ENCODE results near the gene TNFSF15. TPM values are rescaled to one million over a fixed set of nuclear protein-coding genes. Genes with fewer than 3 reads are reported as not detected.

TNFSF15 gene
- total RNA-seq, 1 experiment from 2014 or later: not detected

GRCh38 chr9:114784721-114785279, 21.0 kb downstream of the TNFSF15 start:
- DNase-seq: no peak
- H3K56ac ChIP-seq (ENCODE audit: insufficient read length, low read depth, low read length): no peak overlapping the region
- H3K27ac ChIP-seq (ENCODE audit: insufficient read length, low read depth, low read length): no peak overlapping the region
- H2BK120ac ChIP-seq (ENCODE audit: low read depth, low read length, poor library complexity, severe bottlenecking): no peak overlapping the region
- H3K27me3 ChIP-seq (ENCODE audit: insufficient read depth, low read length): no peaks in the 10 kb centered on the region
- no peak overlapping the region for H4K5ac ChIP-seq (ENCODE audit: insufficient read length, low read depth, low read length)
- no CpG with 5 or more reads among the region's 6 CpGs for WGBS (ENCODE audit: extremely low coverage, insufficient read length, low lambda C conversion rate)
- Mint-ChIP-seq H3K4me1 (no peaks in the 10 kb centered on the region), H3K9me3 (no peaks in the 10 kb centered on the region), H3K4me3 (no peak overlapping the region), H3K36me3 (ENCODE audit: insufficient read depth in 1 of 3, low read depth in 3 of 3) (no peaks in the 10 kb centered on the region), H3K27me3 (ENCODE audit: low read depth) (peaks cover 25% of the 10 kb centered on the region), H3K27ac (no peak overlapping the region)
- H3K4ac ChIP-seq (ENCODE audit: low read depth, low read length): no peak overlapping the region
- H4K20me1 ChIP-seq (ENCODE audit: control insufficient read depth, insufficient read depth, insufficient read length): no peaks in the 10 kb centered on the region
- no peak overlapping the region for H3K18ac ChIP-seq (ENCODE audit: insufficient read length, low read depth, low read length)
- no peaks in the 10 kb centered on the region for H3K79me2 ChIP-seq (ENCODE audit: insufficient read depth, low read length)
- TF ChIP-seq CTCF (conservative IDR thresholded peaks at IDR 0.05): no peak
- no peaks in the 10 kb centered on the region for H3K9me3 ChIP-seq (ENCODE audit: control insufficient read depth, low read depth, low read length)
- no peak overlapping the region for H2AK5ac ChIP-seq (ENCODE audit: insufficient read length, low read length)
- H2BK12ac ChIP-seq (ENCODE audit: insufficient read length, low read depth, low read length): no peak overlapping the region
- no peak overlapping the region for H4K8ac ChIP-seq (replicated peaks; ENCODE audit: insufficient read length, low read depth, low read length)
- H3K23me2 ChIP-seq (ENCODE audit: insufficient read length, low read depth, low read length, poor library complexity, severe bottlenecking): no peaks in the 10 kb centered on the region
- no peak overlapping the region for H3T11ph ChIP-seq (ENCODE audit: low read length)
- H2BK20ac ChIP-seq (ENCODE audit: low read depth, low read length, poor library complexity, severe bottlenecking): no peak overlapping the region
- no peak overlapping the region for H3K14ac ChIP-seq (ENCODE audit: insufficient read depth, low read length)
- H2BK15ac ChIP-seq (ENCODE audit: low read depth, low read length): no peak overlapping the region
- H2AFZ ChIP-seq (ENCODE audit: low read length): no peak overlapping the region
- no peak overlapping the region for H2BK5ac ChIP-seq (ENCODE audit: insufficient read length, low read length)
- H3K4me2 ChIP-seq (ENCODE audit: insufficient read depth, insufficient read length, low read length): no peak overlapping the region
- no peaks in the 10 kb centered on the region for H3K4me1 ChIP-seq (ENCODE audit: insufficient read depth, low read length)
- H3K23ac ChIP-seq (ENCODE audit: insufficient read length, low read depth, low read length): no peak overlapping the region
- no peak overlapping the region for H3K9ac ChIP-seq (ENCODE audit: extremely low read depth, insufficient read length, low read length)
- H3K79me1 ChIP-seq (ENCODE audit: insufficient read depth, low read depth, low read length, poor library complexity, severe bottlenecking): no peaks in the 10 kb centered on the region
- H4K91ac ChIP-seq (ENCODE audit: insufficient read length, low read depth, low read length): no peak overlapping the region
